SU-DHL-6 (cell line): Measurements from ENCODE around the gene SMURF1.

Experiments
- CTCF ChIP-seq: fragments of 200-600 bp; sonication (generic); IDR thresholded peaks from one replicate; pipeline ENCODE4 v1.5.1; 2017; ENCODE audit warnings: antibody characterized with exemption, mild to moderate bottlenecking, low read length, moderate library complexity; ENCODE audit not compliant: insufficient read depth, poor library complexity, severe bottlenecking
- EZH2phosphoT487 ChIP-seq: fragments of 200-600 bp; sonication (generic), shearing (Covaris generic); conservative IDR thresholded peaks from 2 replicates; pipeline ENCODE4 v1.6.1; 2018; ENCODE audit warnings: mild to moderate bottlenecking, antibody characterized with exemption, low read length, moderate library complexity, mixed read lengths

- TF ChIP-seq CTCF (no peak), EZH2phosphoT487 (no peak)
Measured at GRCh38 chr7:99128076-99128950, 15.6 kb downstream of the SMURF1 start.
